Measurements from ENCODE around the gene SKAP1.
"Not testable (repeated sequence)": the region's sequence is repeated elsewhere in the genome, so short reads cannot be mapped to it uniquely, and the experiment has no call there.

Gene SKAP1

GRCh38 chr17:48294806-48295361 lies 135.1 kb downstream of the SKAP1 start:
- in situ Hi-C loops (cut with MboI; ENCODE audit: low sequenced_read_pairs) = no loop called here

- in situ Hi-C loops (cut with MboI; ENCODE audit: low sequenced_read_pairs) = no loop called here
These were observed 135.8 kb downstream of the SKAP1 start for GRCh38 chr17:48294020-48294805.

GRCh38 chr17:48293319-48294019 lies 136.5 kb downstream of the SKAP1 start:
- in situ Hi-C loops (cut with MboI; ENCODE audit: low sequenced_read_pairs) = no loop called here

- in situ Hi-C loops (cut with MboI; ENCODE audit: low sequenced_read_pairs) = no loop called here
These were observed 139.6 kb downstream of the SKAP1 start for GRCh38 chr17:48290378-48290777.

- in situ Hi-C loops (cut with MboI; ENCODE audit: low sequenced_read_pairs) = not testable (repeated sequence)
These were observed 143.1 kb downstream of the SKAP1 start for GRCh38 chr17:48286917-48287316.

GRCh38 chr17:48285614-48286013 lies 144.4 kb downstream of the SKAP1 start:
- in situ Hi-C loops (cut with MboI; ENCODE audit: low sequenced_read_pairs) = no loop called here

- in situ Hi-C loops (cut with MboI; ENCODE audit: low sequenced_read_pairs) = no loop called here
These were observed 146.1 kb downstream of the SKAP1 start for GRCh38 chr17:48283907-48284306.

GRCh38 chr17:48283411-48283810 lies 146.6 kb downstream of the SKAP1 start:
- in situ Hi-C loops (cut with MboI; ENCODE audit: low sequenced_read_pairs) = no loop called here

- in situ Hi-C loops (cut with MboI; ENCODE audit: low sequenced_read_pairs) = no loop called here
These were observed 147.7 kb downstream of the SKAP1 start for GRCh38 chr17:48282303-48282702.

GRCh38 chr17:48278760-48279491 lies 151.1 kb downstream of the SKAP1 start:
- in situ Hi-C loops (cut with MboI; ENCODE audit: low sequenced_read_pairs) = no loop called here

- in situ Hi-C loops (cut with MboI; ENCODE audit: low sequenced_read_pairs) = no loop called here
These were observed 153.2 kb downstream of the SKAP1 start for GRCh38 chr17:48276776-48277175.

- in situ Hi-C loops (cut with MboI; ENCODE audit: low sequenced_read_pairs) = no loop called here
These were observed 159.1 kb downstream of the SKAP1 start for GRCh38 chr17:48270899-48271298.

- in situ Hi-C loops (cut with MboI; ENCODE audit: low sequenced_read_pairs) = no loop called here
These were observed 160.8 kb downstream of the SKAP1 start for GRCh38 chr17:48269209-48269608.

- in situ Hi-C loops (cut with MboI; ENCODE audit: low sequenced_read_pairs) = no loop called here
These were observed 166.3 kb downstream of the SKAP1 start for GRCh38 chr17:48263731-48264035.

GRCh38 chr17:48262982-48263730 lies 166.9 kb downstream of the SKAP1 start:
- in situ Hi-C loops (cut with MboI; ENCODE audit: low sequenced_read_pairs) = no loop called here

GRCh38 chr17:48261297-48261880 lies 168.6 kb downstream of the SKAP1 start:
- in situ Hi-C loops (cut with MboI; ENCODE audit: low sequenced_read_pairs) = no loop called here

GRCh38 chr17:48259694-48260291 lies 170.2 kb downstream of the SKAP1 start:
- in situ Hi-C loops (cut with MboI; ENCODE audit: low sequenced_read_pairs) = no loop called here

- in situ Hi-C loops (cut with MboI; ENCODE audit: low sequenced_read_pairs) = no loop called here
These were observed 171.7 kb downstream of the SKAP1 start for GRCh38 chr17:48258331-48258730.

GRCh38 chr17:48255759-48256158 lies 174.3 kb downstream of the SKAP1 start:
- in situ Hi-C loops (cut with MboI; ENCODE audit: low sequenced_read_pairs) = no loop called here

GRCh38 chr17:48254896-48255295 lies 175.1 kb downstream of the SKAP1 start:
- in situ Hi-C loops (cut with MboI; ENCODE audit: low sequenced_read_pairs) = no loop called here

All from HL-60/S4 treated with phorbol 12-myristate 13-acetate at 8.2 ng/mL for 4 days and 3 days (cell line).